IMR-90 (cell line): ENCODE data around the gene PAX3. TPM values are rescaled to one million over a fixed set of nuclear protein-coding genes. Genes with fewer than 3 reads are reported as not detected.

Experiments used
- ATAC-seq: fragments of 200-7000 bp; cut with Tn5 transposase; 2 replicates; pipeline ENCODE4 v1.9.1; 2020; ENCODE audit warnings: low read depth, mild to moderate bottlenecking, moderate library complexity
- BruUV-seq: library from RNA; stranded (reverse); fragments of 400-500 nt; replicated peaks from 2 replicates; lab custom pipeline; 2021; lab: Mats Ljungman, UMichigan
- CTCF ChIA-PET: fragments of 300-600 bp; formaldehyde crosslinking; extraction: SDS; loops from one replicate; lab custom pipeline; 2021; ENCODE audit warnings: antibody characterized with exemption; lab: Yijun Ruan, JAX
- POLR2A ChIA-PET: fragments of 300-600 bp; sonication (Branson Sonifier 250); formaldehyde crosslinking; loops from one replicate; lab custom pipeline; 2022; ENCODE audit warnings: antibody characterized with exemption; ENCODE audit not compliant: unreplicated experiment; lab: Charles Lee
- DNase-seq: peaks from one replicate; pipeline ENCODE4 v3.0.0; 2013
- H2AFZ ChIP-seq: replicated peaks from 2 replicates; pipeline ENCODE3; 2013; ENCODE audit warnings: low read length, mild to moderate bottlenecking; ENCODE audit not compliant: poor library complexity
- H2AK5ac ChIP-seq: 2 replicates; pipeline ENCODE4 v1.6.1; 2013; ENCODE audit warnings: low read depth, low read length, inconsistent platforms
- H2AK9ac ChIP-seq: replicated peaks from 2 replicates; pipeline ENCODE3; 2013; ENCODE audit warnings: mild to moderate bottlenecking, low read depth, low read length, moderate library complexity; ENCODE audit not compliant: poor library complexity
- H2BK120ac ChIP-seq: 2 replicates; pipeline ENCODE4 v1.6.1; 2013; ENCODE audit warnings: low read depth, low read length, inconsistent platforms
- H2BK15ac ChIP-seq: 3 replicates; pipeline ENCODE4 v1.6.1; 2013; ENCODE audit warnings: low read depth, low read length, inconsistent platforms
- H2BK20ac ChIP-seq: 2 replicates; pipeline ENCODE4 v1.6.1; 2013; ENCODE audit warnings: low read depth, mild to moderate bottlenecking, inconsistent platforms, low read length, moderate library complexity
- H2BK5ac ChIP-seq: 2 replicates; pipeline ENCODE4 v1.6.1; 2013; ENCODE audit warnings: mild to moderate bottlenecking, low read depth, low read length, inconsistent platforms; ENCODE audit not compliant: poor library complexity, severe bottlenecking
- H3K14ac ChIP-seq: replicated peaks from 2 replicates; pipeline ENCODE4 v1.6.1; 2013; ENCODE audit warnings: low read depth, low read length, inconsistent platforms
- H3K18ac ChIP-seq: 2 replicates; pipeline ENCODE4 v1.6.1; 2013; ENCODE audit warnings: low read depth, low read length, control low read depth
- H3K23ac ChIP-seq: 2 replicates; pipeline ENCODE4 v1.6.1; 2013; ENCODE audit warnings: low read depth, low read length, inconsistent platforms
- H3K27ac ChIP-seq: 2 replicates; pipeline ENCODE4 v1.5.1; 2013; ENCODE audit warnings: mild to moderate bottlenecking, control low read depth, low read length; ENCODE audit not compliant: insufficient read depth
- H3K27me3 ChIP-seq: 2 replicates; pipeline ENCODE4 v1.6.1; 2013; ENCODE audit warnings: low read length; ENCODE audit not compliant: control insufficient read depth, insufficient read depth
- H3K36me3 ChIP-seq: 2 replicates; pipeline ENCODE4 v1.6.1; 2013; ENCODE audit warnings: low read length, mixed read lengths; ENCODE audit not compliant: control insufficient read depth, insufficient read depth
- H3K4ac ChIP-seq: 2 replicates; pipeline ENCODE4 v1.6.1; 2013; ENCODE audit warnings: low read depth, low read length, inconsistent platforms
- H3K4me1 ChIP-seq: 2 replicates; pipeline ENCODE4 v1.6.1; 2013; ENCODE audit warnings: low read length, mixed read lengths; ENCODE audit not compliant: control insufficient read depth, insufficient read depth
- H3K4me2 ChIP-seq: 2 replicates; pipeline ENCODE4 v1.6.1; 2013; ENCODE audit warnings: low read depth, mild to moderate bottlenecking, control low read depth, low read length, moderate library complexity
- H3K4me3 ChIP-seq: 2 replicates; pipeline ENCODE4 v1.5.1; 2013; ENCODE audit warnings: low read depth, mild to moderate bottlenecking, control low read depth, low read length, moderate library complexity; ENCODE audit not compliant: insufficient read depth
- H3K56ac ChIP-seq: 2 replicates; pipeline ENCODE4 v1.6.1; 2013; ENCODE audit warnings: low read length, inconsistent platforms; ENCODE audit not compliant: insufficient read depth; ENCODE audit errors: extremely low read depth
- H3K79me1 ChIP-seq, 2 experiments: 2 replicates each; pipeline ENCODE4 v1.6.1; 2013; ENCODE audit warnings: low read length in 2 of 2, inconsistent platforms in 1 of 2, low read depth in 1 of 2
- H3K9ac ChIP-seq: 2 replicates; pipeline ENCODE4 v1.6.1; 2013; ENCODE audit warnings: low read depth, low read length, control low read depth
- H3K9me1 ChIP-seq: 2 replicates; pipeline ENCODE4 v1.6.1; 2013; ENCODE audit warnings: low read length, inconsistent platforms; ENCODE audit not compliant: insufficient read depth
- H3K9me3 ChIP-seq: 2 replicates; pipeline ENCODE4 v1.6.1; 2013; ENCODE audit warnings: low read length; ENCODE audit not compliant: control insufficient read depth, insufficient read depth
- H4K20me1 ChIP-seq: 2 replicates; pipeline ENCODE4 v1.6.1; 2013; ENCODE audit warnings: low read length, inconsistent platforms; ENCODE audit not compliant: insufficient read depth
- H4K5ac ChIP-seq: 2 replicates; pipeline ENCODE4 v1.6.1; 2013; ENCODE audit warnings: mild to moderate bottlenecking, low read depth, low read length, control low read depth
- H4K8ac ChIP-seq, 2 experiments: 2 replicates each; pipeline ENCODE4 v1.6.1; 2013; ENCODE audit warnings: low read depth in 2 of 2, low read length in 2 of 2, control low read depth in 1 of 2, inconsistent platforms in 1 of 2
- H4K91ac ChIP-seq: 2 replicates; pipeline ENCODE4 v1.6.1; 2013; ENCODE audit warnings: low read depth, low read length, inconsistent platforms; ENCODE audit not compliant: insufficient read depth
- BHLHE40 ChIP-seq: fragments of 150-350 bp; IDR thresholded peaks from 2 replicates; pipeline ENCODE4 v1.6.1; 2016; ENCODE audit warnings: mild to moderate bottlenecking, low read depth, low read length
- CEBPB ChIP-seq: IDR thresholded peaks from 2 replicates; pipeline ENCODE4 v1.6.1; 2012; ENCODE audit warnings: low read depth, low read length, improper control_type of control experiment
- CHD1 ChIP-seq: IDR thresholded peaks from 2 replicates; pipeline ENCODE4 v1.6.1; 2012; ENCODE audit warnings: low read depth, low read length, improper control_type of control experiment
- FOS ChIP-seq: fragments of 150-350 bp; IDR thresholded peaks from 2 replicates; pipeline ENCODE4 v1.6.1; 2016; ENCODE audit warnings: low read depth, low read length
- MAFK ChIP-seq: IDR thresholded peaks from 2 replicates; pipeline ENCODE4 v1.6.1; 2012; ENCODE audit warnings: low read depth, low read length, improper control_type of control experiment
- MAZ ChIP-seq: IDR thresholded peaks from 2 replicates; pipeline ENCODE4 v1.6.1; 2012; ENCODE audit warnings: low read depth, mild to moderate bottlenecking, low read length, improper control_type of control experiment, moderate library complexity, borderline replicate concordance
- NFE2L2 ChIP-seq: fragments of 150-350 bp; IDR thresholded peaks from 2 replicates; pipeline ENCODE4 v1.6.1; 2016; ENCODE audit warnings: low read depth, mild to moderate bottlenecking, low read length
- RAD21 ChIP-seq: IDR thresholded peaks from 2 replicates; pipeline ENCODE4 v1.6.1; 2012; ENCODE audit warnings: low read length, improper control_type of control experiment
- SMC3 ChIP-seq: fragments of 150-350 bp; IDR thresholded peaks from 2 replicates; pipeline ENCODE4 v1.6.1; 2016; ENCODE audit warnings: low read depth, mild to moderate bottlenecking, antibody characterized with exemption, low read length, moderate library complexity
- WGBS, 2 experiments: methylation state at CpG; one replicate each; pipeline versions ENCODE4 v1.1.5 to v1.1.7; 2013; ENCODE audit warnings: missing lambda C conversion rate in 2 of 2; ENCODE audit not compliant: insufficient read length in 1 of 2; ENCODE audit errors: extremely low coverage in 2 of 2; 5-methylcytosine and 5-hydroxymethylcytosine counted together
- dilution Hi-C: fragments of 300-500 bp; cut with HindIII; formaldehyde crosslinking; loops from one replicate; pipeline ENCODE4 v1.14.3; 2018; ENCODE audit warnings: low sequenced_read_pairs; ENCODE audit not compliant: unreplicated experiment
- in situ Hi-C: fragments of 300-500 bp; cut with MboI; formaldehyde crosslinking; loops from 3 replicates; pipeline ENCODE4 v1.14.3; 2019; ENCODE audit warnings: low sequenced_read_pairs, inconsistent platforms, mixed read lengths
- intact Hi-C: fragments of 100-400 bp; cut with micrococcal nuclease; formaldehyde crosslinking; loops from 2 replicates; pipeline ENCODE4 v1.10.0; 2022
- polyA plus RNA-seq, 3 experiments: library from polyadenylated mRNA; depleted of rRNA; stranded (reverse); fragments of >200 nt; gene quantifications; 2 replicates each; pipeline ENCODE4 v1.2.3, GENCODE V29; 2012; ENCODE audit warnings: low replicate concordance in 1 of 3
- total RNA-seq: library from RNA; depleted of rRNA; stranded (reverse); fragments of >200 nt; gene quantifications from 2 replicates; pipeline ENCODE4 v1.2.3, GENCODE V29; 2012
- TF ChIP-seq, protein P1 (sequence below): conservative IDR thresholded peaks from 2 replicates; pipeline ENCODE4 v1.5.1; 2012; ENCODE audit warnings: mild to moderate bottlenecking, low read depth, low read length, improper control_type of control experiment
- TF ChIP-seq, protein P2 (sequence below): fragments of 150-350 bp; IDR thresholded peaks from 2 replicates; pipeline ENCODE4 v1.6.1; 2017; ENCODE audit warnings: mild to moderate bottlenecking, antibody characterized with exemption, low read length, low read depth

PAX3 gene
- total and polyA plus RNA-seq, 2 of the 4 experiments (the other 2 are of a cell fraction), result not detected

DNA sequence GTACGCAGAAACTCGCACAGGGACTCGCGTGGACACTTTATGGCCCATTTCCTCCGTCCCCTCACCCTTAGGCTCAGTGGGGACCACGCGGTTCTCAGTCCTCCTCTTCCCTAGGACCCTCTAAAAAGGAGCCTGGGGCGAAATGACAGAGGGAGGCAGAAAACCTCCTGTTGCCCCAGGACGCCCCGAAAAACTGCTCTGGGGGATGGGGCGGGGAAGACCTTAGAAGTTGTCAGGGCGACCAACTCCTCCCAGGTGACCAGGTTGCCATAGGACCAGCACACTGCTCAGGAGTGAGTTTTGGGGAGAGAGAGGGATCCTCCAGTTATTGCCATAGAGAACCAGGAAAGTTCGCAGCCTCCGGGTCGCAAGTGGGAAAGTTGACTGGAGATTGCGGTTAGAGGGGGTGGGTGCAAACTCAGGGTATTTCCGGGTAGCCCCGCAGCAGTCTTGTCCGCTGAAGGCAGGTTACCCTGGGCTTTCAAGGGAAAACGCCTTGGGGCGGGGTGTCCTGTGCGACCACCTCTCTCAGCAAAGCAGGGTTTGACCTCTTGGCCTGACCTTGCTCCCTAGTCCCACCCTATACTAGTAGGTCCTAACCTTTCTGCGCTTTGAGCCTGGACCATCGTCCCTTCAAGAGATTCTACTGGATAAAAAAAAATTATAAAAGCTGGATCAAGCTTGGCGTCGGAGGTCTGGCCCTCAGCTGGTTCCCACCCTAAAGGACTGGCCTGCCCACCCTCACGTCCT, 7.8 kb upstream of the PAX3 start:
- H4K20me1 ChIP-seq, result no peaks in the 10 kb centered on the region
- H3K9ac ChIP-seq, result no peak overlapping the region
- peak overlapping the region; percentile 66; the same call in 1 of the 2 replicates for H3K4me2 ChIP-seq
- no peak overlapping the region; the same call in 1 of the 2 replicates for H3K4me3 ChIP-seq
- no peak overlapping the region for H2BK15ac ChIP-seq
- H3K27ac ChIP-seq, result no peak overlapping the region
- in situ Hi-C loops, result no loop called here
- no peak for ATAC-seq
- no peak overlapping the region for H2BK5ac ChIP-seq
- no peak overlapping the region for H4K8ac ChIP-seq
- H3K79me1 ChIP-seq, result no peaks in the 10 kb centered on the region
- no peak overlapping the region for H2AK9ac ChIP-seq
- H3K56ac ChIP-seq, result no peak overlapping the region
- TF ChIP-seq RAD21 (no peak), NFE2L2 (no peak), MAFK (no peak), MAZ (no peak), FOS (no peak), CHD1 (no peak), CEBPB (no peak), BHLHE40 (no peak), SMC3 (no peak)
- TF ChIP-seq, protein P1, sequence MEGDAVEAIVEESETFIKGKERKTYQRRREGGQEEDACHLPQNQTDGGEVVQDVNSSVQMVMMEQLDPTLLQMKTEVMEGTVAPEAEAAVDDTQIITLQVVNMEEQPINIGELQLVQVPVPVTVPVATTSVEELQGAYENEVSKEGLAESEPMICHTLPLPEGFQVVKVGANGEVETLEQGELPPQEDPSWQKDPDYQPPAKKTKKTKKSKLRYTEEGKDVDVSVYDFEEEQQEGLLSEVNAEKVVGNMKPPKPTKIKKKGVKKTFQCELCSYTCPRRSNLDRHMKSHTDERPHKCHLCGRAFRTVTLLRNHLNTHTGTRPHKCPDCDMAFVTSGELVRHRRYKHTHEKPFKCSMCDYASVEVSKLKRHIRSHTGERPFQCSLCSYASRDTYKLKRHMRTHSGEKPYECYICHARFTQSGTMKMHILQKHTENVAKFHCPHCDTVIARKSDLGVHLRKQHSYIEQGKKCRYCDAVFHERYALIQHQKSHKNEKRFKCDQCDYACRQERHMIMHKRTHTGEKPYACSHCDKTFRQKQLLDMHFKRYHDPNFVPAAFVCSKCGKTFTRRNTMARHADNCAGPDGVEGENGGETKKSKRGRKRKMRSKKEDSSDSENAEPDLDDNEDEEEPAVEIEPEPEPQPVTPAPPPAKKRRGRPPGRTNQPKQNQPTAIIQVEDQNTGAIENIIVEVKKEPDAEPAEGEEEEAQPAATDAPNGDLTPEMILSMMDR, result no peak
- TF ChIP-seq, protein P2, sequence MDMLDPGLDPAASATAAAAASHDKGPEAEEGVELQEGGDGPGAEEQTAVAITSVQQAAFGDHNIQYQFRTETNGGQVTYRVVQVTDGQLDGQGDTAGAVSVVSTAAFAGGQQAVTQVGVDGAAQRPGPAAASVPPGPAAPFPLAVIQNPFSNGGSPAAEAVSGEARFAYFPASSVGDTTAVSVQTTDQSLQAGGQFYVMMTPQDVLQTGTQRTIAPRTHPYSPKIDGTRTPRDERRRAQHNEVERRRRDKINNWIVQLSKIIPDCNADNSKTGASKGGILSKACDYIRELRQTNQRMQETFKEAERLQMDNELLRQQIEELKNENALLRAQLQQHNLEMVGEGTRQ, result no peak
- peaks cover 19% of the 10 kb centered on the region; the same call in 1 of the 2 replicates for H3K9me3 ChIP-seq
- no peak overlapping the region for H4K91ac ChIP-seq
- ChIA-PET CTCF (no interaction called here), POLR2A (no interaction called here)
- no peaks in the 10 kb centered on the region for H3K9me1 ChIP-seq
- intact Hi-C loops, result no loop called here
- no peak overlapping the region for H3K14ac ChIP-seq
- no peak for DNase-seq
- H3K36me3 ChIP-seq, result no peaks in the 10 kb centered on the region
- H3K18ac ChIP-seq, result no peak overlapping the region
- H2AK5ac ChIP-seq, result no peak overlapping the region
- BruUV-seq, result no TSS peak
- H3K4me1 ChIP-seq, result peaks cover 2% of the 10 kb centered on the region; the same call in 1 of the 2 replicates
- dilution Hi-C loops, result no loop called here
- no peak overlapping the region for H3K4ac ChIP-seq
- H2BK20ac ChIP-seq, result no peak overlapping the region
- no peak overlapping the region for H4K5ac ChIP-seq
- peaks cover 93% of the 10 kb centered on the region for H3K27me3 ChIP-seq
- H2AFZ ChIP-seq, result peak overlapping the region; percentile 85
- no peak overlapping the region for H3K23ac ChIP-seq
- WGBS, 2 experiments, result 0% methylated on average over 3 of the region's 27 CpGs; no CpG with 5 or more reads in 1 of the 2 experiments
- no peak overlapping the region for H2BK120ac ChIP-seq
